Kidney epithelial cell (primary cell): Measurements from ENCODE around the gene ZFP62. TPM values are rescaled to one million over a fixed set of nuclear protein-coding genes. Genes with fewer than 3 reads are reported as not detected.

ENCODE experiments used
- DNase-seq: peaks from one replicate; pipeline ENCODE4 v3.0.0-alpha.2; 2010; ENCODE audit warnings: low read depth
- H3K27me3 ChIP-seq: 2 replicates; pipeline ENCODE4 v1.6.0; 2011; ENCODE audit warnings: low read length; ENCODE audit not compliant: control insufficient read depth, insufficient read depth
- H3K36me3 ChIP-seq: 2 replicates; pipeline ENCODE4 v1.5.1; 2011; ENCODE audit warnings: low read length; ENCODE audit not compliant: control insufficient read depth, insufficient read depth
- H3K4me3 ChIP-seq: 2 replicates; pipeline ENCODE4 v1.5.1; 2011; ENCODE audit warnings: low read depth, mild to moderate bottlenecking, control low read depth, low read length
- total RNA-seq: library from RNA; depleted of rRNA; stranded (reverse); fragments of >200 nt; gene quantifications from 2 replicates; pipeline ENCODE4 v1.2.3, GENCODE V29; 2015
- TF ChIP-seq, protein P1 (sequence below): IDR thresholded peaks from 2 replicates; pipeline ENCODE4 v1.5.1; 2011; ENCODE audit warnings: mild to moderate bottlenecking, moderate library complexity, low read length, control low read depth, inconsistent platforms; ENCODE audit not compliant: insufficient read depth, poor library complexity, severe bottlenecking

Gene ZFP62
- total RNA-seq, 1 donor from 2014 or later, result 26.0 TPM

DNA sequence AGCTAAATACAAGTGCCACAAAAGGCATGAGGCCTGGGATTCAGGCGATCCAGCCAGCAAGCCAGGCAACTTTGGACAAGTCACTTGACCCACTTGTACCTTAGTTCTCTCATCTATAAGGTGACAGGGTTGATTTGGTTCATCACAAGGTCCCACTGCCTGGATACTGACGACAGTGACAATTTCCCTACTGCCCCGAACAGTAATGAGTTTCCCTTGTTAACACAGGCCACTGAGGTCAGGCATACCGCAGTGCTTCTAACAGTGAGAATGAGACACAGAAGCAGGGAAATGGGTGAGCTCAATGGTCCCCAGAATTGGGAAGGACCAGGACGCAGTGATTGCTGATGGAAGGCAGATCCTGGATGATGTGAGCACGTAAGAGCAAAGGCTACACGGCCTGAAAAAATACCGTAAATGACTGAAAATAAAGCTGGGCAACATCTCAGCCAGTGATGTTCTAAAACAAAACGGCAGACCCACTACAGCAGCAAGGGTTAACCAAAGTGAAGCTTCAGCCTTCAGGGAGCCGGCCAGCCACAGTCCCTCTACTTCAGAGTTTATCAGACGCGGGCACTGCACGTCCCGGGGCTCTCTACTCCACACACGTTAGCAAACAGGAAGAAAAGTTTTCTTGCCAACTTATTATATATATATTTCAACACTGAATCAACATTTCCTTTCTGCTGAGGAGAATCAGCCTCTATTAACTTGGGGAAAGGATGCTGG is 59.3 kb downstream of the ZFP62 start:
- H3K27me3 ChIP-seq, result no peaks in the 10 kb centered on the region
- peaks cover 1% of the 10 kb centered on the region for H3K36me3 ChIP-seq
- TF ChIP-seq, protein P1, sequence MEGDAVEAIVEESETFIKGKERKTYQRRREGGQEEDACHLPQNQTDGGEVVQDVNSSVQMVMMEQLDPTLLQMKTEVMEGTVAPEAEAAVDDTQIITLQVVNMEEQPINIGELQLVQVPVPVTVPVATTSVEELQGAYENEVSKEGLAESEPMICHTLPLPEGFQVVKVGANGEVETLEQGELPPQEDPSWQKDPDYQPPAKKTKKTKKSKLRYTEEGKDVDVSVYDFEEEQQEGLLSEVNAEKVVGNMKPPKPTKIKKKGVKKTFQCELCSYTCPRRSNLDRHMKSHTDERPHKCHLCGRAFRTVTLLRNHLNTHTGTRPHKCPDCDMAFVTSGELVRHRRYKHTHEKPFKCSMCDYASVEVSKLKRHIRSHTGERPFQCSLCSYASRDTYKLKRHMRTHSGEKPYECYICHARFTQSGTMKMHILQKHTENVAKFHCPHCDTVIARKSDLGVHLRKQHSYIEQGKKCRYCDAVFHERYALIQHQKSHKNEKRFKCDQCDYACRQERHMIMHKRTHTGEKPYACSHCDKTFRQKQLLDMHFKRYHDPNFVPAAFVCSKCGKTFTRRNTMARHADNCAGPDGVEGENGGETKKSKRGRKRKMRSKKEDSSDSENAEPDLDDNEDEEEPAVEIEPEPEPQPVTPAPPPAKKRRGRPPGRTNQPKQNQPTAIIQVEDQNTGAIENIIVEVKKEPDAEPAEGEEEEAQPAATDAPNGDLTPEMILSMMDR, result no peak
- DNase-seq, result no peak
- peak overlapping the region; percentile 68 for H3K4me3 ChIP-seq

DNA sequence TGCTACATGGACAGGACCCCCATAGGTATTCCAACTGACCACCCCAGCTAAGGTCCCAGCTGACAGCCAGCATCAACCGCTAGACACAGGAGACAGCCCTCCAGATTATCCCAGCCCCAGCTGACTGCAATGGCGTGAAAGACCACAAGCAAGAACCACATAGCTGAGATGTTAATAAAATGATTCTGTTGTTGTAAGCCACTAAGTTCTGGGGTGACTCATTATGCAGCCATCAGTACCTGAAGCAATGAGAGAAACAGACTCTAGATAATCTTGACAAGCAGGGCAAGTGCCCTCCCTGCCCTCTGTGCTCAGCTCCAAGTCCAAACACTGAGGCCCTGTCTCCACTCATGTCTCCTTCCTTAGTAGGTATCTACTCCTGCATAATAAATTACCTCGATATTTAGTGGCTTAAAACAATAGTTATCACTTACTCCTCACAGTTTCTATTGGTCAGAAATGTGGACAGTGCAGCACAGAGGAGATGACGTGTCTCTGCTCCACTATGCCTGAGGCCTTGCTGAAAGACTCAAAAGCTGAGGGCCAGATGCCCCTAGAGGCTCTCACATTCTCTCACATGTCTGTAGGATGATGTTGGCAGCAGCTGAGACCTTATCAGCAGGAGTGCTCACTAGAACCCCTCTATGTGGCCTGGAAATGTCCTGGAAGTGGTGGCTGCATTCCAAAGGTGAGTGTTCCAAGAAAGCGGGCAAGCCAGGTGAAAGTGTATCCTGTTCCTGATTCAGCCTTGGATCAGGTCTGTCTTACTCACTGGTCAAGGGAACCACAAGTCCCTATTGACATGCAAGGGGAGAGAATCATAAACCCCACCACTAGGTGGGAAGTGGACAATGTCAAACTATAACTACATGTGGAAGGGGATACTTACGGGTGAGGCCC is 60.9 kb downstream of the ZFP62 start:
- Histone ChIP-seq H3K4me3 (no peak overlapping the region), H3K27me3 (no peaks in the 10 kb centered on the region), H3K36me3 (no peaks in the 10 kb centered on the region)
- TF ChIP-seq, protein P1, result peak; percentile 34
- DNase-seq, result no peak

DNA sequence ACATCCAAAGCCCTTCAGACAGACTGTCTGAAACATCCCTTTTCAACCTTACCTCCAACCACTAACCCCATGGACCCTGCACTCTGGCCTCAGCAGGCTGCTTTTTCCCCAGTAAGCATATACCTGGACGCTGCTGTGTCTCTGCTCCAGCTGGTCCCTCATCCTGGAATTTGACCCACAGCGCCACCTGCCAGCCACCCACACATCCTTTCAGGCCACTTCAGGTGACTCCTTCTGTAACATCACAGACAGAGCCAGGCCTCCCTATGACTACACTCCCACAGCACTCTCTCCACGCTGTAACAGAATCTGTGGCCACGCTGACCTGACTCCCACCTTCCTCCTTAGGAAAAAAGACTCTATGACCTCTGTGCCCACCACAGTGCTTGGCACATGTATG is 61.9 kb downstream of the ZFP62 start:
- Histone ChIP-seq H3K4me3 (no peak overlapping the region), H3K36me3 (no peaks in the 10 kb centered on the region), H3K27me3 (no peaks in the 10 kb centered on the region)
- TF ChIP-seq, protein P1, result peak; percentile 44
- no peak for DNase-seq

DNA sequence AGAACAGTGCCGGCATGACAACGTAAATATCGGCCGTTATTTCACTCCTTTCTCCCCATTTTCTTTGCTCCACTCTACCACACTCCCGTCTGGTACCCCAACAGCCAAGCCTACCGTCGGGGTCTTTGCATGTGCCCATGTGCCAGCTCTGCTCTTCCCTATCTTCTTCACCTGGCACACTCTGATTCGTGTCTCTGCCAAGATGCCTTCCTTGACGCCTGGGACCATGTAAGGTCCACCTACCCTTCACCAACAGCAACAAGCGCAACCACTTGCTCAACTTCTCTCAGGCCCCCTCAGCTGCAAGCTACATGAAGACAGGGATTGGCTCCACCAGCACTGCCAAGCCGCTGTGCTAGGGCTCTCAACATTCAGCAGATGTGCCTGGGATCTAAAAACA is 62.9 kb downstream of the ZFP62 start:
- TF ChIP-seq, protein P1, result no peak
- no peaks in the 10 kb centered on the region for H3K27me3 ChIP-seq
- H3K4me3 ChIP-seq, result no peak overlapping the region
- H3K36me3 ChIP-seq, result no peaks in the 10 kb centered on the region
- DNase-seq, result no peak

Other genes starting within 250 kb of the ZFP62 start
- 1.1 and 2.6 TPM in 2 replicates for gene FLT4, start 211.7 kb downstream of the ZFP62 start, total RNA-seq
- not detected in 2 replicates for gene OR2Y1, start 121.2 kb downstream of the ZFP62 start, total RNA-seq
- gene MGAT1, start 58.5 kb downstream of the ZFP62 start, total RNA-seq, result 88.5 and 95.4 TPM in 2 replicates
- gene BTNL8, start 37.9 kb upstream of the ZFP62 start, total RNA-seq, result not detected in 2 replicates
- gene BTNL3, start 127.6 kb upstream of the ZFP62 start, total RNA-seq, result not detected in 2 replicates
- gene BTNL9, start 179.0 kb upstream of the ZFP62 start, total RNA-seq, result 0.21 TPM in 1 of 2 replicates, not detected in the other